Common myeloid progenitor, CD34-positive (primary cell): ENCODE measurements around the gene UBTFL1.

Source experiments
- CTCF ChIA-PET: fragments of 350-600 bp; sonication (Branson Sonifier 250); formaldehyde crosslinking; loops from one replicate; lab custom pipeline; 2021; ENCODE audit warnings: antibody characterized with exemption; lab: Charles Lee
- POLR2A ChIA-PET: fragments of 350-600 bp; sonication (Branson Sonifier 250); formaldehyde crosslinking; loops from one replicate; lab custom pipeline; 2021; ENCODE audit warnings: antibody characterized with exemption; lab: Charles Lee
- DNase-seq, 3 donors: peaks; one replicate each; pipeline versions ENCODE4 v3.0.0 to v3.0.0-alpha.2; 2013
- H3K27ac ChIP-seq, 2 experiments: 1 replicate in 1 of 2; 2 replicates in 1 of 2; pipeline ENCODE4 v1.7.0; 2013; ENCODE audit warnings: inconsistent platforms in 2 of 2, low read length in 2 of 2, mild to moderate bottlenecking in 2 of 2, low read depth in 1 of 2, moderate library complexity in 1 of 2; ENCODE audit not compliant: severe bottlenecking in 2 of 2, insufficient read depth in 1 of 2, poor library complexity in 1 of 2
- H3K27me3 ChIP-seq, 5 experiments: replicated peaks in 2 of 5; 1 replicate in 3 of 5; 2 replicates in 2 of 5; pipeline versions ENCODE4 v1.6.1 to v1.7.0; 2013; ENCODE audit warnings: low read length in 4 of 5, mild to moderate bottlenecking in 2 of 5, moderate library complexity in 2 of 5, inconsistent platforms in 1 of 5; ENCODE audit not compliant: insufficient read depth in 5 of 5, control insufficient read depth in 4 of 5
- H3K36me3 ChIP-seq, 4 experiments: 1 replicate in 2 of 4; 2 replicates in 2 of 4; pipeline versions ENCODE4 v1.6.1 to v1.7.0; 2013; ENCODE audit warnings: low read length in 3 of 4, control low read depth in 1 of 4, mild to moderate bottlenecking in 1 of 4; ENCODE audit not compliant: control insufficient read depth in 4 of 4, insufficient read depth in 4 of 4
- H3K4me1 ChIP-seq, 4 experiments: 1 replicate in 3 of 4; 2 replicates in 1 of 4; pipeline versions ENCODE4 v1.6.1 to v1.7.1; 2013; ENCODE audit warnings: low read length in 3 of 4, mild to moderate bottlenecking in 3 of 4, control low read depth in 1 of 4, inconsistent platforms in 1 of 4, moderate library complexity in 1 of 4; ENCODE audit not compliant: control insufficient read depth in 4 of 4, insufficient read depth in 4 of 4; ENCODE audit errors: control extremely low read depth in 1 of 4
- H3K4me3 ChIP-seq, 7 experiments: 1 replicate in 4 of 7; 2 replicates in 3 of 7; pipeline versions ENCODE4 v1.5.1 to v1.7.0; 2013; ENCODE audit warnings: mild to moderate bottlenecking in 7 of 7, low read length in 6 of 7, moderate library complexity in 6 of 7, inconsistent platforms in 2 of 7, low read depth in 2 of 7, control low read depth in 1 of 7; ENCODE audit not compliant: insufficient read depth in 4 of 7, control insufficient read depth in 1 of 7; ENCODE audit errors: extremely low read depth in 1 of 7
- H3K9me3 ChIP-seq, 5 experiments: 1 replicate in 4 of 5; 2 replicates in 1 of 5; pipeline versions ENCODE4 v1.6.1 to v1.7.1; 2013; ENCODE audit warnings: low read length in 4 of 5, mild to moderate bottlenecking in 2 of 5, inconsistent platforms in 1 of 5, low read depth in 1 of 5, moderate library complexity in 1 of 5; ENCODE audit not compliant: control insufficient read depth in 4 of 5, insufficient read depth in 2 of 5; ENCODE audit errors: control extremely low read depth in 1 of 5
- WGBS: methylation state at CpG from one replicate; pipeline ENCODE4 v1.1.5; 2013; ENCODE audit not compliant: insufficient coverage; 5-methylcytosine and 5-hydroxymethylcytosine counted together

The UBTFL1 gene

DNA sequence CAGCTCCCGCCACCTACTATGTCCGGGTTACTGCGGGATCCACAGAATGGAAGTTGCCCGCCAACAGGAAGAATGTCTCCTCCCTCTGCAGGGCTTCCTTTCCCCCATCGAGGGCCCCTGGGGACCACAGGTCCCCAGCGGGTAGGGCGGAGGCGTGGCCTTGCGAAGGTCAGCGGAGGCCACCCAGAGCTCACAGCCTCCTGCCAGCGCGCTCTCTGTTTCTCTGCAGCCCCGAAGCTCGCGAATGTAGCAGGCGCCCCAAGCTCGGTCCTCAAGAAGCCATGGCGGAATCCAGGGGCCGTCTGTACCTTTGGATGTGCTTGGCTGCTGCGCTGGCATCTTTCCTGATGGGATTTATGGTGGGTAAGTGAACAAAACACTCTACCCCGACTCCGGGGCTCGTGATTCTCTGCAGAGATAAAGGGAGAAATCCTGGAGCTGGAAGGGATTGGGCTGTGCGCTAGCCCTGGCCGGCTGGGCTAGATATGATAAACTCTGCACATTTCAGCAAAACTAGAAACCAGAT is 48.8 kb downstream of the UBTFL1 start, which contains the start of gene NAALAD2:
TSS of gene NAALAD2 (plus strand) at position 186 of the 526 bp plus-strand sequence. CDS start at position 282, 96 bp downstream.
- WGBS, result under 1% methylated on average over 21 of the region's 25 CpGs
- peaks cover 0 to 16% (median 10%) of the 10 kb centered on the region in 4 experiments for H3K4me1 ChIP-seq
- H3K27ac ChIP-seq, result no peak within 1 kb of the TSS
- H3K36me3 ChIP-seq, result no peaks in the 10 kb centered on the region
- peaks cover 0 to 5% (median 2%) of the 10 kb centered on the region in 5 experiments for H3K27me3 ChIP-seq
- DNase-seq, result peak; percentile 12 to 58 (median 35)
- ChIA-PET CTCF (interaction anchor here (2.0 kb wide), 1 partner anchor 9 kb away, joined by 6 read pairs; no protein-coding TSS in a partner anchor), POLR2A (interaction anchor here (0.5 kb wide), 1 partner anchor 8 kb away, joined by 4 read pairs; no protein-coding TSS in a partner anchor)
- no peaks in the 10 kb centered on the region for H3K9me3 ChIP-seq
- H3K4me3 ChIP-seq, result peak within 1 kb of the TSS; percentile 31 to 83 (median 74)

- peaks cover 0 to 5% (median 2%) of the 10 kb centered on the region in 5 experiments for H3K27me3 ChIP-seq
- ChIA-PET POLR2A (no interaction called here), CTCF (interaction anchor here (2.0 kb wide), 1 partner anchor 9 kb away, joined by 6 read pairs; no protein-coding TSS in a partner anchor)
- H3K9me3 ChIP-seq, result no peaks in the 10 kb centered on the region
- H3K36me3 ChIP-seq, result no peaks in the 10 kb centered on the region
- H3K4me3 ChIP-seq, result peak overlapping the region; percentile 31 to 83 (median 74)
- H3K4me1 ChIP-seq, result peaks cover 0 to 16% (median 10%) of the 10 kb centered on the region in 4 experiments
- no peak overlapping the region for H3K27ac ChIP-seq
- no CpG with 5 or more reads among the region's 5 CpGs for WGBS
- peak in 1 of 3 donors; percentile 9 for DNase-seq
Measured at GRCh38 chr11:90135016-90135415, 49.3 kb downstream of the UBTFL1 start.
